ENCODE data around the gene ZNF667.

ZNF667 gene

DNA sequence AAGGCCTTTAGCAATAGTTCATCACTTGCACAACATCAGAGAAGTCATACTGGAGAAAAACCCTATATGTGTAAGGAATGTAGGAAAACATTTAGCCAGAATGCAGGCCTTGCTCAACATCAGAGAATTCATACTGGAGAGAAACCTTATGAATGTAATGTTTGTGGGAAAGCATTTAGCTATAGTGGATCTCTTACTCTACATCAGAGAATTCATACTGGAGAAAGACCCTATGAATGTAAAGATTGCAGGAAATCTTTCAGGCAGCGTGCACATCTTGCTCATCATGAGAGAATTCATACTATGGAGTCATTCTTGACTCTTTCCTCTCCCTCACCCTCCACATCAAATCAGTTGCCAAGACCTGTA, 53.2 kb downstream of the ZNF667 start (continued):
- TF ChIP-seq, protein P1, sequence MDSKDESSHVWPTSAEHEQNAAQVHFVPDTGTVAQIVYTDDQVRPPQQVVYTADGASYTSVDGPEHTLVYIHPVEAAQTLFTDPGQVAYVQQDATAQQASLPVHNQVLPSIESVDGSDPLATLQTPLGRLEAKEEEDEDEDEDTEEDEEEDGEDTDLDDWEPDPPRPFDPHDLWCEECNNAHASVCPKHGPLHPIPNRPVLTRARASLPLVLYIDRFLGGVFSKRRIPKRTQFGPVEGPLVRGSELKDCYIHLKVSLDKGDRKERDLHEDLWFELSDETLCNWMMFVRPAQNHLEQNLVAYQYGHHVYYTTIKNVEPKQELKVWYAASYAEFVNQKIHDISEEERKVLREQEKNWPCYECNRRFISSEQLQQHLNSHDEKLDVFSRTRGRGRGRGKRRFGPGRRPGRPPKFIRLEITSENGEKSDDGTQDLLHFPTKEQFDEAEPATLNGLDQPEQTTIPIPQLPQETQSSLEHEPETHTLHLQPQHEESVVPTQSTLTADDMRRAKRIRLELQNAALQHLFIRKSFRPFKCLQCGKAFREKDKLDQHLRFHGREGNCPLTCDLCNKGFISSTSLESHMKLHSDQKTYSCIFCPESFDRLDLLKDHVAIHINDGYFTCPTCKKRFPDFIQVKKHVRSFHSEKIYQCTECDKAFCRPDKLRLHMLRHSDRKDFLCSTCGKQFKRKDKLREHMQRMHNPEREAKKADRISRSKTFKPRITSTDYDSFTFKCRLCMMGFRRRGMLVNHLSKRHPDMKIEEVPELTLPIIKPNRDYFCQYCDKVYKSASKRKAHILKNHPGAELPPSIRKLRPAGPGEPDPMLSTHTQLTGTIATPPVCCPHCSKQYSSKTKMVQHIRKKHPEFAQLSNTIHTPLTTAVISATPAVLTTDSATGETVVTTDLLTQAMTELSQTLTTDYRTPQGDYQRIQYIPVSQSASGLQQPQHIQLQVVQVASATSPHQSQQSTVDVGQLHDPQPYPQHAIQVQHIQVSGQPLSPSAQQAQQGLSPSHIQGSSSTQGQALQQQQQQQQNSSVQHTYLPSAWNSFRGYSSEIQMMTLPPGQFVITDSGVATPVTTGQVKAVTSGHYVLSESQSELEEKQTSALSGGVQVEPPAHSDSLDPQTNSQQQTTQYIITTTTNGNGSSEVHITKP (tag by site-specific recombination; IDR thresholded peaks at IDR 0.05) = no peak
- no peak for TF ChIP-seq ZNF324 (tag by site-specific recombination; IDR thresholded peaks at IDR 0.05)
- no peak for TF ChIP-seq ZBTB1 (tag by site-specific recombination; IDR thresholded peaks at IDR 0.05)
- TF ChIP-seq SETDB1 (IDR thresholded peaks at IDR 0.05; ENCODE audit: insufficient read length, low read length) = peak; percentile 99
- TF ChIP-seq ZNF211 (tag by site-specific recombination; IDR thresholded peaks at IDR 0.05; ENCODE audit: low read depth) = no peak
- peak; percentile 90 for TF ChIP-seq ZNF274 (IDR thresholded peaks at IDR 0.05; ENCODE audit: low read length)
- TF ChIP-seq ZNF274 (tag by site-specific recombination; IDR thresholded peaks at IDR 0.05; ENCODE audit: borderline replicate concordance) = peak; percentile 97
- TF ChIP-seq, protein P2, sequence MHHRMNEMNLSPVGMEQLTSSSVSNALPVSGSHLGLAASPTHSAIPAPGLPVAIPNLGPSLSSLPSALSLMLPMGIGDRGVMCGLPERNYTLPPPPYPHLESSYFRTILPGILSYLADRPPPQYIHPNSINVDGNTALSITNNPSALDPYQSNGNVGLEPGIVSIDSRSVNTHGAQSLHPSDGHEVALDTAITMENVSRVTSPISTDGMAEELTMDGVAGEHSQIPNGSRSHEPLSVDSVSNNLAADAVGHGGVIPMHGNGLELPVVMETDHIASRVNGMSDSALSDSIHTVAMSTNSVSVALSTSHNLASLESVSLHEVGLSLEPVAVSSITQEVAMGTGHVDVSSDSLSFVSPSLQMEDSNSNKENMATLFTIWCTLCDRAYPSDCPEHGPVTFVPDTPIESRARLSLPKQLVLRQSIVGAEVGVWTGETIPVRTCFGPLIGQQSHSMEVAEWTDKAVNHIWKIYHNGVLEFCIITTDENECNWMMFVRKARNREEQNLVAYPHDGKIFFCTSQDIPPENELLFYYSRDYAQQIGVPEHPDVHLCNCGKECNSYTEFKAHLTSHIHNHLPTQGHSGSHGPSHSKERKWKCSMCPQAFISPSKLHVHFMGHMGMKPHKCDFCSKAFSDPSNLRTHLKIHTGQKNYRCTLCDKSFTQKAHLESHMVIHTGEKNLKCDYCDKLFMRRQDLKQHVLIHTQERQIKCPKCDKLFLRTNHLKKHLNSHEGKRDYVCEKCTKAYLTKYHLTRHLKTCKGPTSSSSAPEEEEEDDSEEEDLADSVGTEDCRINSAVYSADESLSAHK (tag by site-specific recombination; IDR thresholded peaks at IDR 0.05) = no peak
- no peak for TF ChIP-seq ZNF777 (tag by site-specific recombination; IDR thresholded peaks at IDR 0.05; ENCODE audit: borderline replicate concordance)
- no peak for TF ChIP-seq ZNF837 (tag by site-specific recombination; IDR thresholded peaks at IDR 0.05)
- TF ChIP-seq TRIM28 (IDR thresholded peaks at IDR 0.05; ENCODE audit: borderline replicate concordance, low read length) = peak; percentile 86; the same call in 1 of the 2 replicates
- TF ChIP-seq EGR2 (tag by site-specific recombination; IDR thresholded peaks at IDR 0.05; ENCODE audit: low read depth) = no peak

DNA sequence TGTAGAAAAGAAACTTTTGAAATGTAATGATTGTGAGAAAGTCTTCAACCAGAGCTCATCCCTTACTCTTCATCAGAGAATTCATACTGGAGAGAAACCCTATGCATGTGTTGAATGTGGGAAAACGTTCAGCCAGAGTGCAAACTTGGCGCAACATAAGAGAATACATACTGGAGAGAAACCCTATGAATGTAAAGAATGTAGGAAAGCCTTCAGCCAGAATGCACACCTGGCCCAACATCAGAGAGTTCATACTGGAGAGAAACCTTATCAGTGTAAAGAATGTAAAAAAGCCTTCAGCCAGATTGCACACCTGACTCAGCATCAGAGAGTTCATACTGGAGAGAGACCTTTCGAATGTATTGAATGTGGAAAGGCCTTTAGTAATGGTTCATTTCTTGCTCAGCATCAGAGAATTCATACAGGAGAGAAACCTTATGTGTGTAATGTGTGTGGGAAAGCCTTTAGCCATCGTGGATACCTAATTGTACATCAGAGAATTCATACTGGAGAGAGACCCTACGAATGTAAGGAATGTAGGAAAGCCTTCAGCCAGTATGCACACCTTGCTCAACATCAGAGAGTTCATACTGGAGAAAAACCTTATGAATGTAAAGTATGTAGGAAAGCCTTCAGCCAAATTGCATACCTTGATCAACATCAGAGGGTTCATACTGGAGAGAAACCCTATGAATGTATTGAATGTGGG, 53.7 kb downstream of the ZNF667 start:
- Histone ChIP-seq H3K27ac (ENCODE audit: extremely low read depth, low read depth, low read length) (no peak overlapping the region), H3K36me3 (ENCODE audit: control insufficient read depth in 2 of 2, insufficient read depth in 1 of 2, low read length in 2 of 2) (peaks cover 0 to 25% of the 10 kb centered on the region in 2 experiments; a peak in 1 of 3 replicates), H3K9me3 (ENCODE audit: control insufficient read depth, insufficient read depth, low read depth, low read length) (peaks cover 2% of the 10 kb centered on the region), H3K4me1 (ENCODE audit: control insufficient read depth, insufficient read depth, low read length) (no peaks in the 10 kb centered on the region), H3K4me3 (ENCODE audit: low read depth, low read length) (no peak overlapping the region)
- ChIA-PET CTCF (no interaction called here), POLR2A (no interaction called here)
- TF ChIP-seq WT1 (tag by site-specific recombination; IDR thresholded peaks at IDR 0.05) = no peak
- peak; percentile 100 for TF ChIP-seq SETDB1 (IDR thresholded peaks at IDR 0.05; ENCODE audit: insufficient read length, low read length)
- no peak for TF ChIP-seq ZNF600 (tag by site-specific recombination; IDR thresholded peaks at IDR 0.05)
- peak; percentile 67 for TF ChIP-seq ZNF274 (IDR thresholded peaks at IDR 0.05; ENCODE audit: low read length)
- TF ChIP-seq ZNF274 (tag by site-specific recombination; IDR thresholded peaks at IDR 0.05; ENCODE audit: borderline replicate concordance) = peak; percentile 72
- no peak for TF ChIP-seq ZNF837 (tag by site-specific recombination; IDR thresholded peaks at IDR 0.05)

DNA sequence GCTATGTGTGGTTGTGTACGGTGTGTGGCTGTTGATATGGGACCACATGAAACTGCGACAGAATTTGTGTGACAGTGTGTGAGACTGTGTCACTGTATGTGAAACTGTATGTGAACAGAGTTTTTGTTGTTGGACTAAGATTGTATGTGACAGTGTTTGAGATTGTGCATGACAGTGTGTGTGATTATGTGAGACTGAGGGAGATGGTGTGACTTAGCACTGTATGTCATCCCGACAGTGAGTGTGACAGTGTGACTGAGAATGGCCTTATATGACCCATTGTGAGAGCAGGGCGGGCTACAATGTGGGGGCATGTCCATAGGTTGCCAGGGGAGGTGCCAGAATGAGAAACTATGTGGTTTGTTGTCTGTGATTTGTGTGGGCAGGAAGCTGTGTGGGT, 72.1 kb downstream of the ZNF667 start:
- H3K9me3 ChIP-seq (ENCODE audit: control insufficient read depth, insufficient read depth, low read depth, low read length) = no peaks in the 10 kb centered on the region
- no peaks in the 10 kb centered on the region for H3K4me1 ChIP-seq (ENCODE audit: control insufficient read depth, insufficient read depth, low read length)
- H3K27ac ChIP-seq (ENCODE audit: extremely low read depth, low read depth, low read length) = no peak overlapping the region
- POLR2A ChIA-PET = interaction anchor here (1.7 kb wide), 1 partner anchor 9 kb away, joined by 3 read pairs; no protein-coding TSS in a partner anchor
- CTCF ChIA-PET = no interaction called here
- H3K4me3 ChIP-seq (ENCODE audit: low read depth, low read length) = no peak overlapping the region
- peaks cover 36 to 38% of the 10 kb centered on the region in 2 experiments for H3K36me3 ChIP-seq (ENCODE audit: control insufficient read depth in 2 of 2, insufficient read depth in 1 of 2, low read length in 2 of 2)
- TF ChIP-seq ZFHX2 (tag by site-specific recombination; conservative IDR thresholded peaks at IDR 0.05) (peak; percentile 47), ZNF24 (tag by site-specific recombination; IDR thresholded peaks at IDR 0.05) (no peak), HOXD13 (CRISPR knock-in tag; IDR thresholded peaks at IDR 0.05; ENCODE audit: borderline replicate concordance) (0 out of 2 replicates have a peak, but pooled peaks have one; percentile 70), ZNF544 (tag by site-specific recombination; IDR thresholded peaks at IDR 0.05) (no peak), ZNF311 (tag by site-specific recombination; IDR thresholded peaks at IDR 0.05; ENCODE audit: borderline replicate concordance) (0 out of 2 replicates have a peak, but pooled peaks have one; percentile 3), ZNF274 (IDR thresholded peaks at IDR 0.05; ENCODE audit: low read length) (no peak), ZNF274 (tag by site-specific recombination; IDR thresholded peaks at IDR 0.05; ENCODE audit: borderline replicate concordance) (no peak), EGR2 (tag by site-specific recombination; IDR thresholded peaks at IDR 0.05; ENCODE audit: low read depth) (peak; percentile 60; the same call in 1 of the 2 replicates), ZFP41 (tag by site-specific recombination; IDR thresholded peaks at IDR 0.05; ENCODE audit: borderline replicate concordance) (no peak), ZXDB (tag by site-specific recombination; IDR thresholded peaks at IDR 0.05) (no peak), ZNF266 (tag by site-specific recombination; IDR thresholded peaks at IDR 0.05; ENCODE audit: low read depth) (no peak)
- TF ChIP-seq, protein P3, sequence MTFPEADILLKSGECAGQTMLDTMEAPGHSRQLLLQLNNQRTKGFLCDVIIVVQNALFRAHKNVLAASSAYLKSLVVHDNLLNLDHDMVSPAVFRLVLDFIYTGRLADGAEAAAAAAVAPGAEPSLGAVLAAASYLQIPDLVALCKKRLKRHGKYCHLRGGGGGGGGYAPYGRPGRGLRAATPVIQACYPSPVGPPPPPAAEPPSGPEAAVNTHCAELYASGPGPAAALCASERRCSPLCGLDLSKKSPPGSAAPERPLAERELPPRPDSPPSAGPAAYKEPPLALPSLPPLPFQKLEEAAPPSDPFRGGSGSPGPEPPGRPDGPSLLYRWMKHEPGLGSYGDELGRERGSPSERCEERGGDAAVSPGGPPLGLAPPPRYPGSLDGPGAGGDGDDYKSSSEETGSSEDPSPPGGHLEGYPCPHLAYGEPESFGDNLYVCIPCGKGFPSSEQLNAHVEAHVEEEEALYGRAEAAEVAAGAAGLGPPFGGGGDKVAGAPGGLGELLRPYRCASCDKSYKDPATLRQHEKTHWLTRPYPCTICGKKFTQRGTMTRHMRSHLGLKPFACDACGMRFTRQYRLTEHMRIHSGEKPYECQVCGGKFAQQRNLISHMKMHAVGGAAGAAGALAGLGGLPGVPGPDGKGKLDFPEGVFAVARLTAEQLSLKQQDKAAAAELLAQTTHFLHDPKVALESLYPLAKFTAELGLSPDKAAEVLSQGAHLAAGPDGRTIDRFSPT (tag by site-specific recombination; IDR thresholded peaks at IDR 0.05) = no peak

Measured in HEK293 (cell line).